A172 (cell line): Measurements from ENCODE around the gene TRIM42. TPM values are rescaled to one million over a fixed set of nuclear protein-coding genes. Genes with fewer than 3 reads are reported as not detected.

Experiments used
- DNase-seq: peaks from one replicate; pipeline ENCODE4 v3.0.0-alpha.2; 2015; ENCODE audit warnings: low spot score
- total RNA-seq: library from RNA; depleted of rRNA; stranded (reverse); fragments of >200 nt; shearing (Covaris generic); gene quantifications from 2 replicates; pipeline ENCODE4 v1.2.3, GENCODE V29; 2014

The TRIM42 gene
- total RNA-seq, 1 experiment from 2014 or later: not detected

DNA sequence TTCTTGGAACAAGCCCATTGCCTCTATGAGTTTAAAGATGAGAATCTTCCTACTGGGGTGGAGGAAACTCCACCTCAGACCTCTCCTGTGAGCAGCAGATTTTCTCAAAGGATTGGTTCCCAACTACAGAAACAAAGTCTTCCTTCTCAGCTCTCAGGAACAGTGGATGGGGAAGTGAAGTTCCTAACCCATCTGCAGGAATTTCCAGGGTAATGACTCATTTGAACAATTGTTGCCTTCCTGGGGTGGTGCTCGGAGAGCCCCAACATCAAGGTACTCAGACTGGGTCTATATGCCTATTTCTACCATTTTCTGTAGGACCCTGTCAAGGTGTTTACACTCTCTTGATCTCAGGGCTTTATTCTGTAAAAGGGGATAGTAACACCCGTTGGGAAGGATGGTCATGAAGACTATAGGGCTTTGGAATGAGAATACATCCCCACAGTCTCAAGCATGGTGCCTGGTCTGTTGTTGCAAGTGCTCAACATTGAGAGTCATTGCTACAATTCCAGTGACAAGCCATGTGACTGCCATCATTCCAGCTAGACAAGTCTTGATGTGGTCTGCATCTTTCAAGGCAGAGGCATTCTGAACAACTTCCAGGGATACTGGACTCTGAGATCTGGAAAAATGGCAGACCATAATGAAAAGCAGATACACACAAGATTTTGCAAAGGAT is 33.0 kb downstream of the TRIM42 start:
- DNase-seq: no peak

GRCh38 chr3:140711390-140712035 is 33.6 kb downstream of the TRIM42 start:
- DNase-seq: no peak

- no peak for DNase-seq
Observed at GRCh38 chr3:140712301-140712700, 34.4 kb downstream of the TRIM42 start.

DNA sequence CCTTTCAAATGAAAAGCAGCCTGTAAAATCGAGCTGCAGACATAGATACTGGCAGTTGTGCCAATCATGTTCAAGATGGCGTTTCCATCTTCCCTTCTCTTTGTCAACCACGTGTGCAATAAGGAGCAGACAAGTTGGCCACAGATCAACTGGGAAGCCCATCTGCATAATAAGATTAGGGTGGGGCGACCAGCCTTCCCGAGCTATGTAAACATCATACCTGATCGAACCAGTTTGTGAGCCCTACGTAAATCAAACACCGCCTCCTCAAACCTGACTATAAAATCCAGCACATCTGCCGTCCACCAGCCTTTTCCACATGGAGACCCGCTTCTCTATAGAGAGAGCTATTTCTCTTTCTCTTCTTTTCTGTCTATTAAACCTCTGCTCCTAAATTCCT is 37.2 kb downstream of the TRIM42 start:
- no peak for DNase-seq

DNA sequence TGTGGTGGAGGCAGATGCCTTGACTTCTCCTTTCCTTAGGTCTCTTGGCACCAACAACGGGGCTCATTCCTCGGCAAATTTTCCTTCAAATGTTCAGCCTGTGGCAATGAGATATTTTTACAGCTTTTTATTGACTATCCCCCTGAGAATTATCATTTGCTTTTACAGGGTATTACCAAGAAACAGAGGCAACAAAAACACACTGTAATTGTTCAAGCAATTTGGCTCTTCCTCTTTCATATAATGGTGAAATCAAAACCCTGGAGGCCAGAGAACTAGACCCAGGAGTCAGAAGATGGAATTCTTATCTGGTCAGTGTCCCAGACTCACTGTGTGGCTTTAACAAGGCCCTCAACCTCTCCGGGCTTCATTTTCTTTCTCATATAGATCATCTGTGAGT is 40.1 kb downstream of the TRIM42 start:
- no peak for DNase-seq

GRCh38 chr3:140719841-140720614 is 42.2 kb downstream of the TRIM42 start:
- DNase-seq: no peak

- no peak for DNase-seq
Observed at GRCh38 chr3:140723576-140723975, 45.7 kb downstream of the TRIM42 start.

GRCh38 chr3:140724856-140725812 is 47.3 kb downstream of the TRIM42 start:
- DNase-seq: no peak

- no peak for DNase-seq
Observed at GRCh38 chr3:140726066-140726465, 48.2 kb downstream of the TRIM42 start.

- peak; percentile 15 for DNase-seq
Observed at GRCh38 chr3:140727886-140728285, 50.0 kb downstream of the TRIM42 start.

DNA sequence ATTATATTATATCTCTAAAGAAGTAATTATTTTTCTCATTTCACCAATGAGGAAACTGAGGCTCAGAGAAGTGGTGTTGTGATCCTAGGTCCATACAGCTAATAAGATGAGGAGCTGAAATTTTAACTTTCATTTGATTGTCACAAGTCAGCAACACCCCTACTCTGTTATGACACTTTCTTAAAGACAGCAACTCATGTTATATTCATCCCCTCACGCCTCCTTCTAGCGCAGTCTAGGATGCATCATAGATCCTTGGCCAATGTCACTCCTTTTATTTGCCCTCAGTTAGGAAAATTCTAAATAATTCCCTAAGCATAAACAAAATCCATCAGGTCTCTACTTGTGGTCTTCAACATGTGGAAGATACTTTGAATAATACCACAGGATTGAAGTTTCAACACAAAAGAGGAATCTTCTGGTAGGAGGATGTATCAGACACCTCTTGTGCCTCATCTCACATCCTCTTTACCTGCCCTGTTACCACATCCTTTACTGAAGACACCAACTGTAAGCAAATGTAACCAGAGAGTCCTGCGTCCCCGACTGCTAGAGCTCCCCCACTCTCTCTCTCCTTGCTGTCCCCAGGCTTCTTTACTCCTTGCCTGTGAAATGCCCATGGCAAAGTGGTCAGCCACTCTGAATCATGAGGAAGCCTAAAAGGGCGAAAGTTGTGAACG is 53.7 kb downstream of the TRIM42 start:
- DNase-seq: no peak

GRCh38 chr3:140733623-140734022 is 55.8 kb downstream of the TRIM42 start:
- DNase-seq: no peak

DNA sequence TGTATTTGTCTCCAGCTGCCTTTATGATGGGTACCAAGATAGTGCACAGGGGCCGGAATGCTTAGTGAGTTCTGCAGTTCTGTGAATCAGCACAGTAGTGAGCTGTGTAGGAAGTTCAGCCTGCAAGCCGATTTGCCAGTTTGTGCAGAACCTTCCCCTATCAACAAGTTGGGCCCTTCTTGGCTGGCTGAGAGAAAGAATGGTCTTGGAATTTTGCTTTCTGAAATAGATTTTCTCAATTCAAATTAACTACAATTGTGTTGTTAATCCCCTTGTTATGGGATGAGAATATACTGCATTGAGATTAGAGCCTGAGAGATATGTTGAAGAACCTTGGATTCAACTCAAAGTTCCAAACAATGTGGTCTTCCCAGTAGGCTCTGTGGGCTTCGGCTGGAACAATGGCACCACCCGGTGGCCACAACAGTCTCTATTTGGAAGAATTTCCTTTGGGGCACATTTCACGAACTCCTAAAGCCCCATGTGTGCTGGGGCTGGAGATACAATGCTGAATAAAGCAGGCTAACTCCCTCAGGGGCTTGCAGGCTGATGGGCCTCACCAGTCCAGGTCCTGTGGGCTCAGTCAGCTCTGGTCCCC is 59.1 kb downstream of the TRIM42 start:
- peak; percentile 52 for DNase-seq

DNA sequence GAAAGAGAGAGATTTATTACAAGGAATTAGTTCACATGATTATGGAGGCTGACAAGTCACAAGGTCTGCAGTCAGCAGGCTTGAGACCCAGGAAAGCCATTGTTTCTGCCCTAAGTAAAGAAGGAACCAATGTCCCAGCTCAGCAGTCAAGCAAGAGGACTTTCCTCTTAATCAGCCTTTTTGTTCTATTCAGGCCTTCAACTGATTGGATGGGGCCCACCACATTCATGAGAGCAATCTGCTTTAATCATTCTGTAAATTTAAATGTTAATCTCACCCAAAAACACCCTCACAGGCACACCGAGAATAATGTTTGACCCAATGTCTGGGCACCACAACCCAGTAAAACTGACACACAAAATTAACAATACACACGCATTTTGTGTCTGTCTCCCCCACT is 64.3 kb downstream of the TRIM42 start:
- no peak for DNase-seq

DNA sequence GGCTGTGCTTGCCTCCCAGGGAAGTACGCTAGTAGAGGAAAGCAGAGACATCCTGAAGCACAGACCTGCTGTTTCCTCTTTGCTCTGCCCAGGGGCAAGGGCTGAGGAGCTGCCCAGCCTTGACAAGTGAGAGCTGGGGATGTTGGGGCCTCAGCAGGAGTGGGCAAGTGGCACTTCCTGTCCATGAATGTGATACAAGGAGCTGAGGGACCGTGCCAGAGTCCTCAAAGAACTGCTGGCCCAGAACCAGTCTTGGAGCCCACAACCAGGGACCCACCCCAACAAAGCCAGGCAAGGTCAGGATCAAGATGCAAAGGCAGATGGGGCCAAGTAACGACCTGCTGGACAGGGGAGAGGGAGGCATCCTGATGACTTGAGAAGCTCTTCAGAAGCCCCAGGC is 70.3 kb downstream of the TRIM42 start:
- no peak for DNase-seq

- no peak for DNase-seq
Observed at GRCh38 chr3:140748903-140749302, 71.0 kb downstream of the TRIM42 start.
